ENCODE measurements around the gene KRT71.

- TF ChIP-seq CTCF (IDR thresholded peaks at IDR 0.05; ENCODE audit: low read depth, low read length, poor library complexity, severe bottlenecking) (no peak), EZH2phosphoT487 (IDR thresholded peaks at IDR 0.05; ENCODE audit: borderline replicate concordance, low read length) (no peak)
Observed at GRCh38 chr12:52573743-52574142, 20.8 kb upstream of the KRT71 start, which contains the start of gene KRT74.
